ENCODE results near the gene ABLIM3. TPM values are rescaled to one million over a fixed set of nuclear protein-coding genes. Genes with fewer than 3 reads are reported as not detected.
A peak's percentile ranks its signal among the peaks of the same experiment; 100 is the strongest.

Gene ABLIM3
- total RNA-seq, 4 donors from 2014 or later, result 14.8 to 50.7 (median 25.4) TPM

DNA sequence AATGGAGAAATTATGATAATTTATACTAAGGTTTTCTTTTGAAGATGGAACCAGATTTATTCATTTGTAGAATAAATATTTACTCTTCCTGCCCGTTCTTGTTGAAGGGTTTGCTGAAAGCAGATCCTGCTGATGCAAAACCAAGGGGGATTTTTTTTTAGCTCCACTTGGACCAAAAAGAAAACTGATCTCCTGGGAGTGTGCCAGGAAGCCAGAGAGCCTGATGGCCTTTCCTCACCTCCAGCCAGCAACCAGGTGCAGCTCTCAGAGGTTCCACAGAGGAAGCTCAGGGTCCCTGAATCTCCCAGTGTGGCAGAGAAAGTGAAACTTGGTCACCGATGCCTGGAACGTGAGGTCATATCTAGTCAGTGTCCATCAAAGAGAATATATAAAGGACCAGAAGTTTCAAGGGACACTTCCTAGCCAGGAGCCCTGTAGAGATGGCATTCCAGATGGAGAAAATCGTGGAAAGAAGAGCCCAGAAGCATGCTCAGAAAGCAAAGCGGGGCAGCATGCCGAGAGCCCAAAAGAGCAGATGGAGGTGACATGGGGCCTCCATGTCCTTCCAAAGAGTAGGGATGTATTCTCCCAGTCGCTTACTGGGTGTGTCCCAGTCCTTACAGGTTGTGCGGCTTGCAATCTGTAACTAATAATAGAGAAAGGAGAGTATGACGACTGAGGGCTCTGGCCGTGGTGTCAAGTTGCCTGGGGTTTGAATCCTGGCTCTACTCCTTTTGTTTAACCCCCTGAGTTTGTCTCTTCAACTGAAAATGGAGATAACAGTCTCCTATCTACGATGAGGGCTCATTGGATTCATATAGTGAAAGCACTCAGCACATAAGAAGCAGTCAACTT, 142.6 kb downstream of the ABLIM3 start:
- ATAC-seq, result no peak

DNA sequence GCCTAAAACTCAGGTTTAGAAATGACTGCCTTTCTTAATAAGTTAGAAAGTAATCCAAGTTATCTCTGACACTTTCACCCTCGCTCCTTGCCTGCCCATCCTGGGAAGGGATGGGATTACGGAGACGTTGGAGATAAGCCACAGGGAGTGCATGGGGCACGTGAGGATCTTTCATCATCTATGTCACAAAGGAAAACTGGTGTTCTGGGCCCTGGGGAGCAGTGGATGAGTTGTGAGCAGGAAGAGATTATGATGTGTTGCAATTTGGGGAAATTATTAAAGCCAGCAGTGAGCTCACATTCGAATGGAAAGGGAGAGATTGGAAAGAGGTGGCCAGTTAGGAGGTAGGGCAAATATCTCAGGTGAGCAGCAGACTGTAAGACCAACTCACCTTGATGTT, 143.2 kb downstream of the ABLIM3 start:
- H3K27ac ChIP-seq, result peak overlapping the region in 3 of 4 donors; percentile 14 to 53 (median 42)

More for the DNA sequence above, 142.6 kb downstream of the ABLIM3 start:
- Histone ChIP-seq H3K27ac (peak overlapping the region in 2 of 4 donors; percentile 42 to 53), H3K4me3 (no peak overlapping the region), H3K4me1 (peaks cover under 1 to 22% (median 1%) of the 10 kb centered on the region in 3 donors), H3K9me3 (no peaks in the 10 kb centered on the region), H3K27me3 (no peaks in the 10 kb centered on the region), H3K36me3 (no peaks in the 10 kb centered on the region)
- no peak for TF ChIP-seq POLR2AphosphoS5 (IDR thresholded peaks at IDR 0.05)
- no peak for TF ChIP-seq EP300 (IDR thresholded peaks at IDR 0.05)
- TF ChIP-seq, protein P1, sequence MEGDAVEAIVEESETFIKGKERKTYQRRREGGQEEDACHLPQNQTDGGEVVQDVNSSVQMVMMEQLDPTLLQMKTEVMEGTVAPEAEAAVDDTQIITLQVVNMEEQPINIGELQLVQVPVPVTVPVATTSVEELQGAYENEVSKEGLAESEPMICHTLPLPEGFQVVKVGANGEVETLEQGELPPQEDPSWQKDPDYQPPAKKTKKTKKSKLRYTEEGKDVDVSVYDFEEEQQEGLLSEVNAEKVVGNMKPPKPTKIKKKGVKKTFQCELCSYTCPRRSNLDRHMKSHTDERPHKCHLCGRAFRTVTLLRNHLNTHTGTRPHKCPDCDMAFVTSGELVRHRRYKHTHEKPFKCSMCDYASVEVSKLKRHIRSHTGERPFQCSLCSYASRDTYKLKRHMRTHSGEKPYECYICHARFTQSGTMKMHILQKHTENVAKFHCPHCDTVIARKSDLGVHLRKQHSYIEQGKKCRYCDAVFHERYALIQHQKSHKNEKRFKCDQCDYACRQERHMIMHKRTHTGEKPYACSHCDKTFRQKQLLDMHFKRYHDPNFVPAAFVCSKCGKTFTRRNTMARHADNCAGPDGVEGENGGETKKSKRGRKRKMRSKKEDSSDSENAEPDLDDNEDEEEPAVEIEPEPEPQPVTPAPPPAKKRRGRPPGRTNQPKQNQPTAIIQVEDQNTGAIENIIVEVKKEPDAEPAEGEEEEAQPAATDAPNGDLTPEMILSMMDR (IDR thresholded peaks at IDR 0.05), result no peak
- WGBS, 2 donors (ENCODE audit: low coverage in 1 of 2), result 64 to 69% methylated on average over 9 to 11 of the region's 11 CpGs

DNA sequence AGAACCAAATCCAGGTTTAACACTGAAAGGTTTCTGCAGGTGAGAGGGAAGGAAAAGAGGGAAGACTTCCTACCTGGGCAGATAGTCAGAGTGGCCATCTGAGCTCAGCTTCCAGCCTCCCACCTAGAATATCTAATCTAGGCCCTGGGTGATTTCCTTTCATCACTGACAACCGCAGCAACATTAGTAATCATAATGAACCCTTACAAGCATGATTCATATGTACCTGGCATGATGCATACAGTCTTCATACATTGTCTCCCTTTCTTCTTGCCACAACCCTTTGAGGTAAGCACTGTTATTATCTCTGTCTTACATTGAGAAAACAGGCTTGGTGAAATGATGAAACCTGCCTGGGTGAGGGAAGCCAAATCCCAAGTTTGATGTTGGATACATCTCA, 143.9 kb downstream of the ABLIM3 start:
- Histone ChIP-seq H3K4me1 (peaks cover 4 to 31% (median 8%) of the 10 kb centered on the region in 3 donors), H3K36me3 (no peaks in the 10 kb centered on the region), H3K27ac (peak overlapping the region in 3 of 4 donors; percentile 14 to 47 (median 42)), H3K27me3 (no peaks in the 10 kb centered on the region), H3K9me3 (no peaks in the 10 kb centered on the region), H3K4me3 (no peak overlapping the region)
- 80 to 83% methylated on average over 1 of the region's 1 CpG for WGBS, 2 donors (ENCODE audit: low coverage in 1 of 2)
- no peak for TF ChIP-seq EP300 (IDR thresholded peaks at IDR 0.05)
- TF ChIP-seq POLR2A (IDR thresholded peaks at IDR 0.05), result no peak
- TF ChIP-seq POLR2AphosphoS5 (IDR thresholded peaks at IDR 0.05), result no peak
- TF ChIP-seq, protein P1 (IDR thresholded peaks at IDR 0.05), result no peak
- no peak for ATAC-seq

More for the DNA sequence above, 143.2 kb downstream of the ABLIM3 start:
- H3K27me3 ChIP-seq, result no peaks in the 10 kb centered on the region
- no peaks in the 10 kb centered on the region for H3K9me3 ChIP-seq
- no peak overlapping the region for H3K4me3 ChIP-seq
- ATAC-seq, result peak; percentile 92
- TF ChIP-seq POLR2A (IDR thresholded peaks at IDR 0.05), result no peak
- TF ChIP-seq, protein P1 (IDR thresholded peaks at IDR 0.05), result no peak
- no peak for TF ChIP-seq EP300 (IDR thresholded peaks at IDR 0.05)
- peak; percentile 11 for TF ChIP-seq POLR2AphosphoS5 (IDR thresholded peaks at IDR 0.05)
- no peaks in the 10 kb centered on the region for H3K36me3 ChIP-seq
- H3K4me1 ChIP-seq, result peaks cover 4 to 25% (median 7%) of the 10 kb centered on the region in 3 donors
- WGBS, 2 donors (ENCODE audit: low coverage in 1 of 2), result 13 to 34% methylated on average over 4 to 5 of the region's 5 CpGs

DNA sequence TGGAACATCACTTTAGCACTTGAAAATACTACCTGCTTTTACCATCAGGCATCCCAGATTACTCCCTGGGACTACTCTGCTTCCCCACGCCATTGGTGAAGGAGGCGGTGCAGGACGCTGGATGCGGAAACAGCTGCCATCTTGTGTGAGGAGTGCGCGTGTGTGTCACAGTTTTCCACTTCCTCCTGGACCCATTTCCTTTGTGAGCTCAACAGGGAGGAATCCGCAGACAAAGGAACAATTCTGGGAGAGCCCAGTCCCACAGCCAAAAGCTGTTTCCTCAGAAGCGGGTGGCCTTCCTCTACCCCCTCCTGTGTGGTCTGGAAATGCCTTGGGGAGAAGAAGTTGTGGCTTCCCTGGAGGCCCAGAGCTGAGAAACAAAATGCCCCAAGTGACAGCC, 147.1 kb downstream of the ABLIM3 start:
- peak; percentile 31 for ATAC-seq
- Histone ChIP-seq H3K4me3 (no peak overlapping the region), H3K27me3 (no peaks in the 10 kb centered on the region), H3K4me1 (peaks cover 4 to 30% (median 8%) of the 10 kb centered on the region in 3 donors), H3K27ac (peak overlapping the region; percentile 8 to 64 (median 59)), H3K9me3 (no peaks in the 10 kb centered on the region), H3K36me3 (no peaks in the 10 kb centered on the region)
- 75% methylated on average over 6 of the region's 8 CpGs; no CpG with 5 or more reads in 1 of the 2 donors for WGBS, 2 donors (ENCODE audit: low coverage in 1 of 2)
- TF ChIP-seq, protein P1 (IDR thresholded peaks at IDR 0.05), result no peak
- peak; percentile 26 for TF ChIP-seq POLR2AphosphoS5 (IDR thresholded peaks at IDR 0.05)
- TF ChIP-seq POLR2A (IDR thresholded peaks at IDR 0.05), result no peak
- no peak for TF ChIP-seq EP300 (IDR thresholded peaks at IDR 0.05)

Data from gastroesophageal sphincter (tissue), 4 donors.